GM19193 (cell line): ENCODE results near the gene SRGAP1.

Source experiments
- POLR2A ChIP-seq: IDR thresholded peaks from 4 replicates; pipeline ENCODE4 v1.6.1; 2011; ENCODE audit not compliant: insufficient read depth, insufficient read length; ENCODE audit errors: extremely low read depth

The SRGAP1 gene

DNA sequence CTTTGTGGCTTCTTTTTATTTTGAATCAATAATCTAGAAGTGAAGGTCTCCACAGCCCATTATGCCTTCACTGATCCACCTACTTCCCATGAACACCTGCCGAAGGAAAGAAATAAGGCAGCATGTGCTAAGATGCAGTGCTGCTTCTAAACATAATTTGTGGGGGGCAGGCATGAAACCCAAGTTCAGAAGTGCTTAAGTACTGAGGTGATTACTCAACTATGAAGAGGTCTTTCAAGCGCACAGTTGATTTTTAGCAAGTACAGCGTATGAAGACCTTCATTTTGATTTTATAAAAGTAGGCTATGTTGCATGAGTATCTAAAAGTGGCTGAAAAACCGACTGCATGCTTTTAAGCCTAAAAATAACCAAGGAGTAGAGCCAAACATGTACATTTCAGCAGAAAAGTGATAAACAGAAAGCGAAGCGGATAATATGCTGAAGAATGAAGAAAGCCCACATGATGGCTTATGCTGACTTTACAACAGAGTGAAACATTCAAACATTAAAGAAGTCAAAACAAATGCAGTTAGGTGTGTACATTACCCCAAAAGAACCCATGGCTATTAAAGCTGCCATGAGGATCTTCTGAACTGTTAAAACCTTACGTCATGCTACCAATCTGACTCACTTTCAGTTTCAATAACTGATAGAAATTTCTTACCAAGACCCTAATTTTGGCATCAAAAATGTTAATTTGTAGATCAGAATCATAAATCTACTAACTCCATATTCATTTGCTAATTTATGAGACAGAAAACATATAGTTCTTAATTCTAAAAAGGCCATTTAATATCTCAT, 348.3 kb downstream of the SRGAP1 start:
- no peak for TF ChIP-seq POLR2A

DNA sequence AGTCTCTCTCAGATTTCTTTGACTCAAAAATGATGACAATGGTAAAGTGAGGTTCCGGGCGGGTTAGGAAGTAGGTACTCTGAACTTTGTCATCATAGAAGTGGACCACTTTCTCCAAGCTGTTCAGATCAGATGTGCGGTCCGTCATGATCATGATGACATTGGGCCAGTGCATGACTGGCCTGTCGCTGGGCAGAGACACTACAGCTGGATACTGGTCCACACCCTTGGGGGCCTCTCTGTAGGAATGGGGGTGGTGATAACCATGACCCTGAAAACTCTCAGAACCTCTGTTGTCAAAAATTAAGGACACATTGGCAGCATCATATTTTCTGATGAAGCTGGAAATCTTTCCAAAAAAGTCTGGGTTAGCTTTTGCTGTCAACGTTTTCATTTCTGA, 349.4 kb downstream of the SRGAP1 start:
- no peak for TF ChIP-seq POLR2A

DNA sequence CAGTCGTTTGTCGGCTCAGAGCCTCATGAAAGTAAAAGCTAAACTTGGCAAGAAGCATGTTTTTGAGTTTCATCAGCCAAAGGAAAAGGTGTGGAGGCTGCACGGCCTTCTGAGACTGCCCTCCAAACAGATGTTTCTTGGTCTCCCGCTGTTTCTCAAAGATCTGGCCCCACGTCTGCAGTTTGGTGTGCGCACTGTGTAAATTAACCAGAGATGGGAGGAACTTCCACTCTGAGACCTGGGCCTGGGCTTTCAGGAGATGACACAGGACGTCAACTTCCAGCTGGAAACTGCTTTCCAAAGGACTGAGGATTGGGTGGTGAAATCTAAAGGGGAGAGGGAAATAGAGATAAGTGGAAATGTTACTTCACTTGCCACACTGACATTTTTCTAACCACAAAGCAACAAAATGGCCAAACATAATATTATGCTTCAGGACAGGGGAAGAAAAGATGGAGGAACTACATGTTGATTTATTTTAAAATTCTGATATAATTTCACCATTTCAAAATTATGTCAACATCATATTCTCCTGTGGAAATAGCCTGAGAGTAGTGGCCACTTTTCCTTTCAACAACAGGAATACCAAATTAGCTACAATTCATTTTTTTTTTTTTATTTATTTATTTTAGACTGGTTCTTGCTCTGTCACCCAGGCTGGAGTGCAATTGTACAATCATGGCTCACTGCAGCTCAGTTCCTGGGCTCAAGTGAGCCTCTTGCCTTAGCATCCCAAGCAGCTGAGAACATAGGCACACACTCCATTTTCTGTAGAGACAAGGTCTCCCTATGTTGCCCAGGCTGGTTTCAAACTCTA, 350.0 kb downstream of the SRGAP1 start:
- no peak for TF ChIP-seq POLR2A

DNA sequence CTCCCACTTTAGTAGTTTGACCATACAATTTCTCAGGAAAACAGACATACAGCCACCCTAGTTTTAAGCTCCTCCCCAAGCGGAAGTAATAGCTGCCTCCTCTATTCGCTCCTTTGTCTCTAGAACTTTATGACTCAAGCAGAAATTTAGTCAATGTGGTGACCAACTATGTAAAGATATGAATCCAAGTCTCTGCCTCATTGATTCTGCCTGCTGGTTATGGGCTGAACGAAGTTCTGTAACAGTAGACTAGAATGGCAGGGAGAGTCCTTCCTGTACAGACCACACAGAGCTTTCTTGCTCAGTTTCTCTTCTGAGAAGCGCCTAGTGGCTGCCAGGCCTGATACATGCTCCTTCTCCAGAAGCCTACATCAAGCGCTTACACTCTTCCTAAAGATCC, 358.5 kb downstream of the SRGAP1 start:
- TF ChIP-seq POLR2A, result no peak

DNA sequence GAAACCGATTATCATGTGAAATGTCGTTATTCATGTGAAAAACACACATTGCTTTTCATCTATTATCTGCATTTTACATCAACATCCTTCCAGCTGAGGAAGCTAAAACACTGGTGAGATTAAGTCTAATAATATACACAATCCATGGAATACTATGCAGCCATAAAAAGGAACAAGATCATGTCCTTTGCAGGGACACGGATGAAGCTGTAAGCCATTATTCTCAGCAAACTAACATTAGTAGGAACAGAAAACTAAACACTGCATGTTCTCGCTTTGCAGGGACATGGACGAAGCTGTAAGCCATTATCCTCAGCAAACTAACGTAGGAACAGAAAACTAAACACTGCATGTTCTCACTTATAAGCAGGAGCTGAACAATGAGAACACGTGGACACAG, 359.3 kb downstream of the SRGAP1 start:
- TF ChIP-seq POLR2A, result no peak

DNA sequence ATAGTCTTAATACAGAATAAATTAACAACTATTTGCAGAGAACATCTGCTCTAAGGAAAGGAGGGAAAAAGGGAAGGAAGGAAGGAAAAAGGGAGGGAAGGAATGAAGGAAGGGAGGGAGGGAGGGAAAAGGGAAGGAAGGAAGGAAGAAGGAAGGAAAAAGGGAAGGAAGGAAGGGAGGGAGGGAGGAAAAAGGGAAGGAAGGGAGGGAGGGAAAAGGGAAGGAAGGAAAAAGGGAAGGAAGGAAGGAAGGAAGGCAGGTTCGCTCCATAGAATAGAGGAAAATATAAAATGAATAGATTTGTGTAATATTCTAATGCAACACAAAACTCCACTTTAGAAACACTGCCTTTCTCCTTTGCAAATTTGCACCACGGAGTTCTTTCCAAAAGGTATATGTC, 361.0 kb downstream of the SRGAP1 start:
- no peak for TF ChIP-seq POLR2A

DNA sequence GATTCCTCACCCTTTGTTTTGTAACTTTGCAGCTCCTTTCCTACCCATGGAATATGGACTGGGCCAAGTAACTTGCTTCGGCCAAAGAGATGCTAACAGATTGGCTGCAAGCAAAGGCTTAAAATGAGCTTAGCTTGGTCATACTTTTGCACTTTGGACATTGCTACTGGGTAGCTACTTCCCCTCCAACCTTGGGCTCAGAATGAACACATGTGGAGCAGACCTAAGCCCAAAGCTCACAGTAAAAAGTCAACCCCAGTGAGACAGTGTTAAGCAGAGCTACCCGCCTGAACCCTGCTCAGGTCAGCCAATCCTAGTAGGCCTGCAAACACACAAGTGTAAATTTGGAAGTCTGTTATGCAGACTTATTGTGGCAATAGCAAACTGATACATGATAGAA, 363.0 kb downstream of the SRGAP1 start:
- TF ChIP-seq POLR2A, result no peak
